Neural cell (in vitro differentiated cells): ENCODE measurements around the gene MDGA2.

Experiments
- EP300 ChIP-seq: fragments of 450-650 bp; conservative IDR thresholded peaks from 2 replicates; pipeline ENCODE4 v1.6.1; 2014; ENCODE audit warnings: antibody characterized with exemption, mild to moderate bottlenecking, moderate library complexity; ENCODE audit not compliant: poor library complexity, severe bottlenecking
- EZH2 ChIP-seq: fragments of 200-600, 300-800 bp; shearing (Covaris generic), sonication (generic); IDR thresholded peaks from 2 replicates; pipeline ENCODE4 v1.6.1; 2014; ENCODE audit warnings: antibody characterized with exemption, low read length, borderline replicate concordance, mild to moderate bottlenecking; ENCODE audit not compliant: insufficient read depth, poor library complexity, severe bottlenecking
- MXI1 ChIP-seq: fragments of 450-650 bp; conservative IDR thresholded peaks from 2 replicates; pipeline ENCODE4 v1.6.1; 2014; ENCODE audit warnings: antibody characterized with exemption, mild to moderate bottlenecking; ENCODE audit not compliant: poor library complexity, severe bottlenecking
- POLR2AphosphoS5 ChIP-seq: IDR thresholded peaks from 2 replicates; pipeline ENCODE4 v1.6.1; 2012
- RAD21 ChIP-seq: fragments of 450-650 bp; conservative IDR thresholded peaks from 2 replicates; pipeline ENCODE4 v1.6.1; 2014; ENCODE audit warnings: antibody characterized with exemption, mild to moderate bottlenecking, moderate library complexity
- SMC3 ChIP-seq: fragments of 450-650 bp; conservative IDR thresholded peaks from 2 replicates; pipeline ENCODE4 v1.6.1; 2014; ENCODE audit warnings: antibody characterized with exemption, mild to moderate bottlenecking, moderate library complexity; ENCODE audit not compliant: poor library complexity
- TAF1 ChIP-seq: IDR thresholded peaks from 2 replicates; pipeline ENCODE4 v1.6.1; 2012; ENCODE audit warnings: low read depth
- TF ChIP-seq, protein P1 (sequence below): fragments of 450-650 bp; IDR thresholded peaks from 2 replicates; pipeline ENCODE4 v1.5.1; 2014; ENCODE audit warnings: antibody characterized with exemption, mild to moderate bottlenecking, moderate library complexity; ENCODE audit not compliant: poor library complexity, severe bottlenecking
- TF ChIP-seq, protein P2 (sequence below): IDR thresholded peaks from 2 replicates; pipeline ENCODE4 v1.6.1; 2012; ENCODE audit warnings: borderline replicate concordance

DNA sequence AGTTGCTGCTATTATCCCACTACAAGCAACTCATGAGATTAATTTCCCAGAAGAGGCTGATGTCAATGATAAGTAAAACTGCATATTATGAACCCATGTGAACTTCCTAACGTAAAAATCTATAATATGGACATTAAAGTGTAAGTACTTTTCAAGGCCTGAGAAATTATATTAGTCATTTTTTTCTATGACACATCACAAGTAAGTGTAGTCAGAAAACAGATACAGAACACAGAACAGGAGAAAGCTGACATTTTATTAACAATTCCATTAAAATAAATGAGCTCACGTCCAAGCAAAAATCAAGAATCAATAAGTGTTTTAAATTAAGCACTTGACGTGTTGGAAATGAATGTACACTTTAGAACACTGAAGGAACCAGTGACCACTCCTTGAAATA is 155.0 kb downstream of the MDGA2 start:
- TF ChIP-seq, protein P1, sequence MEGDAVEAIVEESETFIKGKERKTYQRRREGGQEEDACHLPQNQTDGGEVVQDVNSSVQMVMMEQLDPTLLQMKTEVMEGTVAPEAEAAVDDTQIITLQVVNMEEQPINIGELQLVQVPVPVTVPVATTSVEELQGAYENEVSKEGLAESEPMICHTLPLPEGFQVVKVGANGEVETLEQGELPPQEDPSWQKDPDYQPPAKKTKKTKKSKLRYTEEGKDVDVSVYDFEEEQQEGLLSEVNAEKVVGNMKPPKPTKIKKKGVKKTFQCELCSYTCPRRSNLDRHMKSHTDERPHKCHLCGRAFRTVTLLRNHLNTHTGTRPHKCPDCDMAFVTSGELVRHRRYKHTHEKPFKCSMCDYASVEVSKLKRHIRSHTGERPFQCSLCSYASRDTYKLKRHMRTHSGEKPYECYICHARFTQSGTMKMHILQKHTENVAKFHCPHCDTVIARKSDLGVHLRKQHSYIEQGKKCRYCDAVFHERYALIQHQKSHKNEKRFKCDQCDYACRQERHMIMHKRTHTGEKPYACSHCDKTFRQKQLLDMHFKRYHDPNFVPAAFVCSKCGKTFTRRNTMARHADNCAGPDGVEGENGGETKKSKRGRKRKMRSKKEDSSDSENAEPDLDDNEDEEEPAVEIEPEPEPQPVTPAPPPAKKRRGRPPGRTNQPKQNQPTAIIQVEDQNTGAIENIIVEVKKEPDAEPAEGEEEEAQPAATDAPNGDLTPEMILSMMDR = no peak
- TF ChIP-seq TAF1 (no peak), SMC3 (no peak), EZH2 (no peak), EP300 (no peak), POLR2AphosphoS5 (no peak), RAD21 (no peak), MXI1 (no peak)
- TF ChIP-seq, protein P2, sequence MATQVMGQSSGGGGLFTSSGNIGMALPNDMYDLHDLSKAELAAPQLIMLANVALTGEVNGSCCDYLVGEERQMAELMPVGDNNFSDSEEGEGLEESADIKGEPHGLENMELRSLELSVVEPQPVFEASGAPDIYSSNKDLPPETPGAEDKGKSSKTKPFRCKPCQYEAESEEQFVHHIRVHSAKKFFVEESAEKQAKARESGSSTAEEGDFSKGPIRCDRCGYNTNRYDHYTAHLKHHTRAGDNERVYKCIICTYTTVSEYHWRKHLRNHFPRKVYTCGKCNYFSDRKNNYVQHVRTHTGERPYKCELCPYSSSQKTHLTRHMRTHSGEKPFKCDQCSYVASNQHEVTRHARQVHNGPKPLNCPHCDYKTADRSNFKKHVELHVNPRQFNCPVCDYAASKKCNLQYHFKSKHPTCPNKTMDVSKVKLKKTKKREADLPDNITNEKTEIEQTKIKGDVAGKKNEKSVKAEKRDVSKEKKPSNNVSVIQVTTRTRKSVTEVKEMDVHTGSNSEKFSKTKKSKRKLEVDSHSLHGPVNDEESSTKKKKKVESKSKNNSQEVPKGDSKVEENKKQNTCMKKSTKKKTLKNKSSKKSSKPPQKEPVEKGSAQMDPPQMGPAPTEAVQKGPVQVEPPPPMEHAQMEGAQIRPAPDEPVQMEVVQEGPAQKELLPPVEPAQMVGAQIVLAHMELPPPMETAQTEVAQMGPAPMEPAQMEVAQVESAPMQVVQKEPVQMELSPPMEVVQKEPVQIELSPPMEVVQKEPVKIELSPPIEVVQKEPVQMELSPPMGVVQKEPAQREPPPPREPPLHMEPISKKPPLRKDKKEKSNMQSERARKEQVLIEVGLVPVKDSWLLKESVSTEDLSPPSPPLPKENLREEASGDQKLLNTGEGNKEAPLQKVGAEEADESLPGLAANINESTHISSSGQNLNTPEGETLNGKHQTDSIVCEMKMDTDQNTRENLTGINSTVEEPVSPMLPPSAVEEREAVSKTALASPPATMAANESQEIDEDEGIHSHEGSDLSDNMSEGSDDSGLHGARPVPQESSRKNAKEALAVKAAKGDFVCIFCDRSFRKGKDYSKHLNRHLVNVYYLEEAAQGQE = no peak
